ENCODE measurements around the gene ZBTB42. TPM values are rescaled to one million over a fixed set of nuclear protein-coding genes. Genes with fewer than 3 reads are reported as not detected.

ZBTB42 gene
- polyA plus RNA-seq, 1 of the 3 experiments (the other 2 are of a cell fraction) = 3.1 TPM

- Histone ChIP-seq H3K4me1 (ENCODE audit: control insufficient read depth in 1 of 2, insufficient read depth in 2 of 2, low read depth in 1 of 2, low read length in 1 of 2) (peaks cover 19 to 24% of the 10 kb centered on the region in 2 experiments; a peak in 3 of 4 replicates), H3K27me3 (ENCODE audit: insufficient read depth) (no peaks in the 10 kb centered on the region), H3K9me2 (no peaks in the 10 kb centered on the region), H3K79me2 (ENCODE audit: insufficient read depth) (no peaks in the 10 kb centered on the region), H2AFZ (ENCODE audit: low read depth) (no peak overlapping the region), H3K4me2 (peak overlapping the region; percentile 13; the same call in 1 of the 2 replicates), H3K9ac (no peak overlapping the region), H3K4me3 (ENCODE audit: low read depth in 2 of 2, low read length in 1 of 2) (no peak overlapping the region), H3K27ac (ENCODE audit: low read depth in 2 of 2, low read length in 1 of 2) (peak overlapping the region in 1 of 2 experiments; percentile 15; a peak in 1 of 4 replicates), H3F3A (replicated peaks; ENCODE audit: insufficient read depth) (peaks cover 3% of the 10 kb centered on the region), H3K9me3 (no peaks in the 10 kb centered on the region), H4K20me1 (ENCODE audit: insufficient read depth) (no peaks in the 10 kb centered on the region), H3K36me3 (replicated peaks in 1 of 2; ENCODE audit: control insufficient read depth in 1 of 2, insufficient read depth in 2 of 2, low read length in 1 of 2) (no peaks in the 10 kb centered on the region)
- ChIA-PET CTCF (interaction anchor here (1.0 kb wide), 1 partner anchor 15 kb away, joined by 3 read pairs; no protein-coding TSS in a partner anchor), POLR2A (no interaction called here)
- WGBS (ENCODE audit: low lambda C conversion rate) = 80% methylated on average over 10 of the region's 14 CpGs
- TF ChIP-seq FOXM1 (IDR thresholded peaks at IDR 0.05; ENCODE audit: low read depth) (no peak), IRF3 (IDR thresholded peaks at IDR 0.05; ENCODE audit: low read depth, low read length) (no peak), CTCF (IDR thresholded peaks at IDR 0.05) (no peak), EZH2phosphoT487 (IDR thresholded peaks at IDR 0.05; ENCODE audit: borderline replicate concordance, low read depth) (no peak), SIN3A (IDR thresholded peaks at IDR 0.05; ENCODE audit: borderline replicate concordance, low read depth, low read length) (no peak), RAD21 (IDR thresholded peaks at IDR 0.05; ENCODE audit: low read length) (no peak), CHD2 (IDR thresholded peaks at IDR 0.05; ENCODE audit: low read length, partially characterized antibody) (no peak), TEAD4 (IDR thresholded peaks at IDR 0.05; ENCODE audit: borderline replicate concordance, insufficient read depth) (no peak), NRF1 (IDR thresholded peaks at IDR 0.05; ENCODE audit: low read depth, low read length) (no peak), TCF12 (IDR thresholded peaks at IDR 0.05) (no peak), NFIC (IDR thresholded peaks at IDR 0.05; ENCODE audit: borderline replicate concordance) (no peak), RXRA (IDR thresholded peaks at IDR 0.05; ENCODE audit: borderline replicate concordance, low read depth) (no peak), MAX (IDR thresholded peaks at IDR 0.05; ENCODE audit: low read depth) (no peak), RFX5 (IDR thresholded peaks at IDR 0.05; ENCODE audit: low read length) (no peak), SMC3 (IDR thresholded peaks at IDR 0.05; ENCODE audit: low read depth, low read length) (no peak), GATA2 (CRISPR knock-in tag; IDR thresholded peaks at IDR 0.05) (no peak), POLR2AphosphoS5 (IDR thresholded peaks at IDR 0.05; ENCODE audit: low read depth, low read length) (no peak), EP300 (IDR thresholded peaks at IDR 0.05; ENCODE audit: borderline replicate concordance in 1 of 2, low read depth in 1 of 2, low read length in 1 of 2) (no peak), FOXJ3 (CRISPR knock-in tag; IDR thresholded peaks at IDR 0.05) (no peak)
- peak; percentile 28 for DNase-seq
These were observed 5.2 kb downstream of the ZBTB42 start for GRCh38 chr14:104805941-104806624.
